Endothelial cell of umbilical vein (primary cell): ENCODE measurements around the gene POPDC3. TPM values are rescaled to one million over a fixed set of nuclear protein-coding genes. Genes with fewer than 3 reads are reported as not detected.

ENCODE experiments used
- BruUV-seq: library from RNA; stranded (reverse); fragments of 400-500 nt; replicated peaks from 2 replicates; lab custom pipeline; 2021; lab: Mats Ljungman, UMichigan
- CTCF ChIA-PET: fragments of 300-600, 350-600 bp; sonication (Branson Sonifier 250); formaldehyde crosslinking; loops from one replicate; lab custom pipeline; 2021; ENCODE audit warnings: antibody characterized with exemption, inconsistent platforms; lab: Charles Lee
- POLR2A ChIA-PET: fragments of 300-600, 350-600 bp; sonication (Branson Sonifier 250); formaldehyde crosslinking; loops from one replicate; lab custom pipeline; 2021; ENCODE audit warnings: antibody characterized with exemption, inconsistent platforms; lab: Charles Lee
- DNase-seq: peaks from one replicate; pipeline ENCODE4 v3.0.0-alpha.2; 2011; ENCODE audit warnings: low read depth, low spot score
- FAIRE-seq: peaks from 2 replicates; lab custom pipeline; 2011; peaks lifted over from hg19 to GRCh38; lab: Jason Lieb, UNC
- H2AFZ ChIP-seq: 2 replicates; pipeline ENCODE4 v1.6.0; 2012; ENCODE audit warnings: low read depth, low read length, control low read depth, inconsistent platforms
- H3K27ac ChIP-seq: 2 replicates; pipeline ENCODE4 v1.5.1; 2011; ENCODE audit warnings: low read depth, mild to moderate bottlenecking, control low read depth, low read length, moderate library complexity; ENCODE audit not compliant: insufficient read depth
- H3K27me3 ChIP-seq, 2 experiments: 2 replicates each; pipeline versions ENCODE4 v1.6.0 to v1.6.1; 2011; ENCODE audit warnings: low read length in 2 of 2, mixed read lengths in 1 of 2; ENCODE audit not compliant: control insufficient read depth in 2 of 2, insufficient read depth in 2 of 2
- H3K36me3 ChIP-seq, 2 experiments: 2 replicates in 1 of 2; 3 replicates in 1 of 2; pipeline ENCODE4 v1.5.1; 2011; ENCODE audit warnings: low read length in 2 of 2, mild to moderate bottlenecking in 1 of 2, moderate library complexity in 1 of 2; ENCODE audit not compliant: control insufficient read depth in 2 of 2, insufficient read depth in 2 of 2; ENCODE audit errors: extremely low read depth in 1 of 2
- H3K4me1 ChIP-seq: 3 replicates; pipeline ENCODE4 v1.5.1; 2011; ENCODE audit warnings: mild to moderate bottlenecking, low read length; ENCODE audit not compliant: control insufficient read depth, insufficient read depth; ENCODE audit errors: extremely low read depth
- H3K4me2 ChIP-seq: 2 replicates; pipeline ENCODE4 v1.6.1; 2011; ENCODE audit warnings: low read length, control low read depth, mixed read lengths; ENCODE audit not compliant: insufficient read depth
- H3K4me3 ChIP-seq, 3 experiments: fragments of 200-600 bp in 1 of 3; sonication (generic), shearing (Covaris generic) in 1 of 3; replicated peaks in 1 of 3; 2 replicates each; pipeline ENCODE4 v1.5.1; 2011 to 2016; ENCODE audit warnings: control low read depth in 3 of 3, low read length in 3 of 3, mild to moderate bottlenecking in 2 of 3, inconsistent platforms in 1 of 3, low read depth in 1 of 3, moderate library complexity in 1 of 3; ENCODE audit not compliant: insufficient read depth in 1 of 3
- H3K79me2 ChIP-seq: 2 replicates; pipeline ENCODE4 v1.6.0; 2012; ENCODE audit warnings: low read length, inconsistent platforms; ENCODE audit not compliant: control insufficient read depth, insufficient read depth
- H3K9ac ChIP-seq: replicated peaks from 2 replicates; pipeline ENCODE3; 2011; ENCODE audit warnings: low read length, control low read depth; ENCODE audit not compliant: insufficient read depth; ENCODE audit errors: extremely low read depth
- H3K9me1 ChIP-seq: replicated peaks from 3 replicates; pipeline ENCODE4 v1.6.0; 2011; ENCODE audit warnings: mild to moderate bottlenecking, low read length; ENCODE audit not compliant: control insufficient read depth, insufficient read depth; ENCODE audit errors: extremely low read depth
- H3K9me3 ChIP-seq: replicated peaks from 2 replicates; pipeline ENCODE4 v1.5.1; 2012; ENCODE audit warnings: low read length, inconsistent platforms; ENCODE audit not compliant: control insufficient read depth, insufficient read depth
- H4K20me1 ChIP-seq: replicated peaks from 2 replicates; pipeline ENCODE3; 2011; ENCODE audit warnings: mild to moderate bottlenecking, low read length; ENCODE audit not compliant: control insufficient read depth, insufficient read depth; ENCODE audit errors: extremely low read depth
- EZH2 ChIP-seq: IDR thresholded peaks from 2 replicates; pipeline ENCODE4 v1.6.1; 2012; ENCODE audit warnings: borderline replicate concordance, low read depth, mild to moderate bottlenecking, moderate library complexity, low read length, inconsistent platforms; ENCODE audit not compliant: severe bottlenecking
- FOS ChIP-seq: IDR thresholded peaks from 2 replicates; pipeline ENCODE4 v1.6.1; 2011; ENCODE audit warnings: mild to moderate bottlenecking, low read length, moderate library complexity, borderline replicate concordance; ENCODE audit not compliant: insufficient read depth
- GATA2 ChIP-seq: IDR thresholded peaks from 2 replicates; pipeline ENCODE4 v1.7.0; 2011; ENCODE audit warnings: low read depth, mild to moderate bottlenecking, moderate library complexity, mixed read lengths, low read length; ENCODE audit not compliant: insufficient read length, insufficient read depth
- JUN ChIP-seq: IDR thresholded peaks from 2 replicates; pipeline ENCODE4 v1.6.1; 2011; ENCODE audit warnings: borderline replicate concordance, low read depth; ENCODE audit not compliant: insufficient read length, insufficient read depth
- MYC ChIP-seq: IDR thresholded peaks from one replicate; pipeline ENCODE4 v1.6.1; 2011; ENCODE audit warnings: mild to moderate bottlenecking, low read depth, low read length
- POLR2A ChIP-seq: IDR thresholded peaks from 2 replicates; pipeline ENCODE4 v1.6.1; 2012; ENCODE audit warnings: low read depth, mild to moderate bottlenecking, control low read depth, low read length
- POLR2AphosphoS5 ChIP-seq: IDR thresholded peaks from 2 replicates; pipeline ENCODE4 v1.6.1; 2012; ENCODE audit warnings: low read depth, mild to moderate bottlenecking, control low read depth, low read length, moderate library complexity; ENCODE audit not compliant: insufficient read depth
- dilution Hi-C: fragments of 300-500 bp; cut with MboI; formaldehyde crosslinking; loops from one replicate; pipeline ENCODE4 v1.15.0; 2019; ENCODE audit warnings: low sequenced_read_pairs; ENCODE audit not compliant: extremely low pct_ligation_motif_present
- intact Hi-C: fragments of 100-400 bp; cut with micrococcal nuclease; formaldehyde crosslinking; loops from one replicate; pipeline ENCODE4 v1.10.0; 2022
- polyA plus RNA-seq, 4 experiments: library from polyadenylated mRNA; depleted of rRNA in 3 of 4; stranded (reverse) in 3 of 4; unstranded in 1 of 4; fragments of >200 nt; gene quantifications; 2 replicates each; pipeline versions ENCODE4 v1.2.1 to v1.2.3, GENCODE V29; 2011 to 2012; ENCODE audit warnings: missing spikeins in 1 of 4
- total RNA-seq: library from RNA; stranded (reverse); gene quantifications from 2 replicates; pipeline ENCODE4 v1.2.3, GENCODE V29; 2021
- TF ChIP-seq, protein P1 (sequence below): IDR thresholded peaks from 2 replicates; pipeline ENCODE4 v1.6.1; 2011; ENCODE audit not compliant: insufficient read depth, insufficient read length
- TF ChIP-seq, protein P2 (sequence below), 2 donors: IDR thresholded peaks; 1 replicate in 1 of 2; 2 replicates in 1 of 2; pipeline ENCODE4 v1.5.1; 2011; ENCODE audit warnings: low read length in 2 of 2, mild to moderate bottlenecking in 2 of 2, moderate library complexity in 2 of 2, control low read depth in 1 of 2, inconsistent platforms in 1 of 2, low read depth in 1 of 2; ENCODE audit not compliant: insufficient read depth in 1 of 2; ENCODE audit errors: extremely low read depth in 1 of 2

Gene POPDC3
- total and polyA plus RNA-seq, 2 donors (not counting 3 experiments of a cell fraction or from before 2014, with no cell fraction given), result 1.6 to 1.7 TPM

DNA sequence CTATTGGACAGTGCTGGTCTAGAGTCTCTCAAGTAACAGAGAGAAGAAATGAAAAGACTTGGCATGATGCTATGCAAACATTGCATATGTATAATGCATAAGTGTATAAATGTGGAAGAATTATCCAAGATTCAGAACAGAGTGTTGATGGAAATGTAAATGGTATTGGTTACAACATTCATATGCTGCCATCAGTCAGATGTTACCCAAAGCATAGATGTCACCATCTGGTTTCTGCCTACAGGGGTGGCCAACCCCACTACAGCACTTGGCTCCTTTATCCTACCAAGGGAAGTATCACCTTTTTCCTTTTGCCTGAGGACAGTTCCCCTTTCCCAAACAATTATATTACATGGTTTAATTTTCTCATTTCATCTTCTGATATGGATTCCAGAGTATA is 11.9 kb downstream of the POPDC3 start:
- FAIRE-seq (no peak), DNase-seq (no peak)
- H3K9me3 ChIP-seq, result no peaks in the 10 kb centered on the region
- H3K27ac ChIP-seq, result no peak overlapping the region
- BruUV-seq, result no TSS peak
- TF ChIP-seq FOS (no peak), MYC (no peak)
- TF ChIP-seq, protein P1, sequence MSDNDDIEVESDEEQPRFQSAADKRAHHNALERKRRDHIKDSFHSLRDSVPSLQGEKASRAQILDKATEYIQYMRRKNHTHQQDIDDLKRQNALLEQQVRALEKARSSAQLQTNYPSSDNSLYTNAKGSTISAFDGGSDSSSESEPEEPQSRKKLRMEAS, result no peak
- H3K36me3 ChIP-seq, result no peaks in the 10 kb centered on the region
- H3K9me1 ChIP-seq, result no peaks in the 10 kb centered on the region
- H4K20me1 ChIP-seq, result no peaks in the 10 kb centered on the region
- no peaks in the 10 kb centered on the region for H3K79me2 ChIP-seq
- H3K4me2 ChIP-seq, result no peak overlapping the region
- H3K9ac ChIP-seq, result no peak overlapping the region
- H2AFZ ChIP-seq, result no peak overlapping the region
- POLR2A ChIA-PET, result no interaction called here
- CTCF ChIA-PET, result no interaction called here
- peaks cover 0 to 1% of the 10 kb centered on the region in 2 experiments for H3K27me3 ChIP-seq
- no peak overlapping the region for H3K4me3 ChIP-seq
- H3K4me1 ChIP-seq, result no peaks in the 10 kb centered on the region
- dilution Hi-C loops (no loop called here), intact Hi-C loops (no loop called here)

DNA sequence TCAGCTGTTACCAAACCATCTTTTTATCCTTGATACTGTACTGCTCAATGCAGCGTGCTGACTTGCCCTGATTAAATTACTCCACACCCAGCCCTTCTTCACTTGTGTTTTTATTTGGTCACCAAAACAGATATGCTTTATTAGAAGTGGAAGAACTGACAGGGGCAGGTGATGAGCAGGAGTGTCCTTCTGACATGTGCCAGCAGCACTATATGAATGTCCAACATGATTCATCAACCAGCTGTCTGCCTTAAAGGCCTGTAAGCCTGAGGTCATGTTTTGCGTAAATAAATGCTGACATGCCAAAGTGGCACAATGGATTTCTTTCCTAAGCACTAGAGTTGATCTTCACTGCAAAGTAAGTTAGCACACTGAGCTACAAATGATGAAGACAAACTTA is 15.4 kb downstream of the POPDC3 start:
- no peak for FAIRE-seq
- no peak overlapping the region for H3K9ac ChIP-seq
- POLR2A ChIA-PET, result no interaction called here

More for the DNA sequence above, 15.4 kb downstream of the POPDC3 start:
- dilution Hi-C loops, result no loop called here
- BruUV-seq, result no TSS peak
- Histone ChIP-seq H3K27me3 (no peaks in the 10 kb centered on the region), H2AFZ (no peak overlapping the region), H3K36me3 (no peaks in the 10 kb centered on the region), H3K9me3 (no peaks in the 10 kb centered on the region), H3K79me2 (no peaks in the 10 kb centered on the region), H3K4me3 (no peak overlapping the region), H3K27ac (no peak overlapping the region), H3K4me2 (no peak overlapping the region), H3K4me1 (no peaks in the 10 kb centered on the region), H3K9me1 (no peaks in the 10 kb centered on the region), H4K20me1 (no peaks in the 10 kb centered on the region)
- no peak for DNase-seq
- CTCF ChIA-PET, result interaction anchor here (0.7 to 1.6 kb wide), 3 partner anchors 10 to 199 kb away, joined by 3 read pairs; no protein-coding TSS in a partner anchor
- intact Hi-C loops, result no loop called here
- TF ChIP-seq EZH2 (no peak), JUN (no peak), FOS (no peak), POLR2A (no peak), POLR2AphosphoS5 (no peak), MYC (no peak), GATA2 (no peak)
- TF ChIP-seq, protein P2, sequence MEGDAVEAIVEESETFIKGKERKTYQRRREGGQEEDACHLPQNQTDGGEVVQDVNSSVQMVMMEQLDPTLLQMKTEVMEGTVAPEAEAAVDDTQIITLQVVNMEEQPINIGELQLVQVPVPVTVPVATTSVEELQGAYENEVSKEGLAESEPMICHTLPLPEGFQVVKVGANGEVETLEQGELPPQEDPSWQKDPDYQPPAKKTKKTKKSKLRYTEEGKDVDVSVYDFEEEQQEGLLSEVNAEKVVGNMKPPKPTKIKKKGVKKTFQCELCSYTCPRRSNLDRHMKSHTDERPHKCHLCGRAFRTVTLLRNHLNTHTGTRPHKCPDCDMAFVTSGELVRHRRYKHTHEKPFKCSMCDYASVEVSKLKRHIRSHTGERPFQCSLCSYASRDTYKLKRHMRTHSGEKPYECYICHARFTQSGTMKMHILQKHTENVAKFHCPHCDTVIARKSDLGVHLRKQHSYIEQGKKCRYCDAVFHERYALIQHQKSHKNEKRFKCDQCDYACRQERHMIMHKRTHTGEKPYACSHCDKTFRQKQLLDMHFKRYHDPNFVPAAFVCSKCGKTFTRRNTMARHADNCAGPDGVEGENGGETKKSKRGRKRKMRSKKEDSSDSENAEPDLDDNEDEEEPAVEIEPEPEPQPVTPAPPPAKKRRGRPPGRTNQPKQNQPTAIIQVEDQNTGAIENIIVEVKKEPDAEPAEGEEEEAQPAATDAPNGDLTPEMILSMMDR (IDR thresholded peaks at IDR 0.05; ENCODE audit: extremely low read depth in 1 of 2, insufficient read depth in 1 of 2, low read depth in 1 of 2, low read length in 2 of 2), result no peak
- TF ChIP-seq, protein P1, result no peak
